GM19023 (cell line): Measurements from ENCODE around the gene LTA.

ENCODE experiments used
- ATAC-seq: cut with Tn5 transposase; IDR thresholded peaks from one replicate; pipeline ENCODE4 v1.9.1; 2021; ENCODE audit warnings: mild to moderate bottlenecking, moderate library complexity; ENCODE audit not compliant: unreplicated experiment

LTA gene

DNA sequence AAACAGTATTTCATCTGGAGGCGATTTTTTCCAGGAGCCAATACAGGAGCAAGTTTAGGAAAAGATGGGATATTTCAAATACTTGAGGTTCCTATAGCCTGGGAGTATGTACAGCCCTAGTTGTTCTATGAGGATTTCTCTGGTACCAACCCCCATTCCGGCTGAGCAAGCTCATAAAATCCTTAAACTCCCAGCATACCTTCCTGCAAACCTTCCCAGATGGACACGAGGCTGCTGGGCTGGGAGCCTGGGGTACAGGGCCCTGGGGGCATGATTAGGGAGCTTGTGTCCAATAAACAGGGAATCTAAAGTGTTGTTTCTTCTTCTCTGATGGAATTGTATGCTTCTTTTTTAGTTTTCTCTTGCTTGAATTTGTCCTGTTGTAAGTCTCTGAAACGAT lies 49.9 kb downstream of the LTA start:
- ATAC-seq, result no peak

GRCh38 chr6:31622684-31623091 lies 50.6 kb downstream of the LTA start:
- no peak for ATAC-seq
